22Rv1 (cell line): Measurements from ENCODE around the gene BUD23.

Source experiments
- H3K27ac ChIP-seq: fragments of 450-650 bp; 2 replicates; pipeline ENCODE4 v1.5.1; 2017
- CTCF ChIP-seq: fragments of 450-650 bp; IDR thresholded peaks from 2 replicates; pipeline ENCODE4 v1.5.1; 2017; ENCODE audit warnings: mild to moderate bottlenecking
- ZFX ChIP-seq: fragments of 450-650 bp; IDR thresholded peaks from 2 replicates; pipeline ENCODE4 v1.6.1; 2017; ENCODE audit warnings: antibody characterized with exemption, borderline replicate concordance

BUD23 gene

GRCh38 chr7:73679709-73680108, 3.7 kb upstream of the BUD23 start:
- TF ChIP-seq CTCF = no peak
- TF ChIP-seq ZFX = no peak
- no peak overlapping the region for H3K27ac ChIP-seq

GRCh38 chr7:73680501-73680900, 2.9 kb upstream of the BUD23 start:
- TF ChIP-seq ZFX (no peak), CTCF (no peak)

DNA sequence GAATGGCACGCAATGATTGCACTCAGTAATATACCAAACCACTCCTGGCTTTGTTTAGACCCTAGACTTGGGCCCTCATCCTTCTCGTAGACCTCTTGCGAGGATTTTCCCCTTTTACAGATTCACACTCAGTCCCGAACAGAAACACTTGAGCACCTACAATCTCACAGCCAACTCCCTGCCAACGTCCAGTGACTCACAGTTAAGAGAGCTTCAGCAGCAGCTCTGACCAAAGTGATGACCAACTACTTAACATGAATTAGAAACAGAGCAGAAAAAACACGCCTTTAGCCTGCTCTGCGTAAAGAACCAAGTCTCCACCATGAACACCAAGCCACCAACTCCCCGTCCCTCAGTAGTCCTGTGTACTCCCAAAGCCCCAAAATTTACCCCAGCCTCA, 2.4 kb upstream of the BUD23 start:
- no peak overlapping the region for H3K27ac ChIP-seq
- TF ChIP-seq CTCF (no peak), ZFX (no peak)

More at GRCh38 chr7:73680501-73680900, 2.9 kb upstream of the BUD23 start:
- H3K27ac ChIP-seq = no peak overlapping the region

DNA sequence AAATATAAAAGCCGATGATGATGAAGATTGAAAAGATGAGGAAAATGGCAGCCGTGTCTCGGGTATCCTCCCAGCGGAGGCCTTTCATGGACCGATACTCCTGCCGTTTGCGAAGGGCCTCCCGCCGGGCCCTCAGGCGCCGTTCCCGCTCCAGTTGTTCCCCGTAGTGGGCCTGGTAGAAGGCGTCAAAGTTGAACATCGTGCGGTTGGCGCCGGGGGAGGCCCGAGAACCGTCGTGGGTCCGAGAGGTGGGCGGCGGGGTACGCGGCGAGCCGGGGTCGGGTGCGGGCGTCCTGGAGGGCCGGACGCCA, 697 bp upstream of the BUD23 start:
- peak overlapping the region; percentile 82 for H3K27ac ChIP-seq
- TF ChIP-seq CTCF (no peak), ZFX (no peak)

GRCh38 chr7:73683788-73684693, 644 bp downstream of the BUD23 start:
- TF ChIP-seq CTCF = no peak
- peak overlapping the region; percentile 82 for H3K27ac ChIP-seq

DNA sequence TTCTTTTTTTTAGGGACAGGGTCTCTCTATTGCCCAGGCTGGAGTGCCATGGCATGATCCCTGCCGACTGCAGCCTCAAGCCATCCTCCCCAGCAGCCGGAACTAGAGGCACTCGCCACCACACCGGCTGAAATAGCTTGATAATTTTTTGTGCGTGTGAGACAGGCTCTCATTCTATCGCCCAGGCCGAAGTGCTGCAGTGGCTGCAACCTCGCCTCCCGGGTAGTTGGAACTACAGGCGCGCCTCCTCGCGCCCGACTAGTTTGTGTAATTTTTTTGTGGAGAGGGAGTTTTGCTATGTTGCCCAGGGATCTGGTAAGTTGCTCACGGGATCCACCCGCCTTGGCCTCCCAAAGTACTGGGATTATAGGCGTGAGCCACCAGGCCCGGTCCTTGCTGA, 1.9 kb downstream of the BUD23 start:
- H3K27ac ChIP-seq = no peak overlapping the region
- no peak for TF ChIP-seq ZFX
- TF ChIP-seq CTCF = no peak

- TF ChIP-seq ZFX (no peak), CTCF (no peak)
- H3K27ac ChIP-seq = no peak overlapping the region
These were observed 4.9 kb downstream of the BUD23 start for GRCh38 chr7:73688288-73688687.
